Activated CD4-positive, CD25-positive, alpha-beta regulatory T cell treated with anti-CD3 and anti-CD28 coated beads, Interleukin-2, amount 50 U/mL, for 72 hours (primary cell): Measurements from ENCODE around the gene ACOX1.
"Not testable (repeated sequence)": the region's sequence is repeated elsewhere in the genome, so short reads cannot be mapped to it uniquely, and the experiment has no call there.

ENCODE experiments used
- DNase-seq: peaks from one replicate; pipeline ENCODE4 v3.0.0; 2021

Gene ACOX1

DNA sequence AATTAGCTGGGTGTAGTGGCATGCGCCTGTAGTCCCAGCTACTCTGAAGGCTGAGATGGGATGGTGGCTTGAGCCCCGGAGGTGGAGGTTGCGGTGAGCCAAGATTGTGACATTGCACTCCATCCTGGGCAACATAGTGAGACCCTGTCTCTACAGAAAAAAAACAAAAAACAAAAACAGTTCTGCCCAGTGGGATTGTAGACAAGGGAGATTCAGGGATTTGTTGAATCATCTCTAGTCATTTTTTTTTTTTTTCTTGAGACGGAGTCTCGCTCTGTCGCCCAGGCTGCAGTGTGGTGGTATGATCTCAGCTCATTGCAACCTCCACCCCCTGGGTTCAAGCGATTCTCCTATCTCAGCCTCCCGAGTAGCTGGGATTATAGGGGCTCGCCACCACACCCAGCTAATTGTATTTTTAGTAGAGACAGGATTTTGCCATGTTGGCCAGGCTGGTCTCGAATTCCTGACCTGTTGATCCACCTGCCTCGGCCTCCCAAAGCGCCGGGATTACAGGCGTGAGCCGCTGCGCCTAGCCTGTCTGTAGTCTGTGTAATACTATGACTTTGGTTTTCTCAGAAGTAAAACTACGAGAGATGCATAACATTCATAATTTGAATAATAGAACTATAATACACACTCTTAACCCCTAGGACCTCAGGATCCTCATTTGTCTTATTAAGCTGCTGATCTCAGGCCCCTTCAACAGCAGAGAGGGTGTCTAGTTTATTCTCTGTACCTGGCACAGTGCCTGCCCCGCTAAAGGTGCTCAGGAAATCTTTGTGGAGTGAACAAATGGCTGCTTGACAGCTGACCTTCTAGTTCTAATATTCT is 1.4 kb upstream of the ACOX1 start:
- DNase-seq = no peak

GRCh38 chr17:75979705-75980187 is 780 bp upstream of the ACOX1 start:
- DNase-seq = no peak

GRCh38 chr17:75976175-75976848 is 2.7 kb downstream of the ACOX1 start:
- DNase-seq = no peak

DNA sequence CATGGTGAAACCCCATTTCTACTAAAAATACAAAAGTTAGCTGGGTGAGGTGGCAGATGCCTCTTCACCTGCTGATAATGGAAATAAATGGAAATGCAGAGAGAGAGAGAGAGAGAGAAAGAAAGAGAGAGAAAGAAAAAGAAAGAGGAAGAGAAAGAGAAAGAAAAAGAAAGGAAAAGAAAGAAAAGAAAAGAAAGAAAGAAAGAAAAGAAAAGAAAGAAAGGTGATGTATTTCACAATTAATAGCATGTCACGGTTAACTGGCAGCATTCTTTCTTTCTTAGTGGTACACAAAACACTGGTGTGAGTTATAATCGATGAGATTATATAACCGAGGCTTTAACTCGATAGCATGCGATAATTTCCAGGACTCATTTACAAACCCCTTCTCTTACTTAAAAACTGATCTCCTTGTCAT is 3.2 kb downstream of the ACOX1 start:
- DNase-seq = no peak

DNA sequence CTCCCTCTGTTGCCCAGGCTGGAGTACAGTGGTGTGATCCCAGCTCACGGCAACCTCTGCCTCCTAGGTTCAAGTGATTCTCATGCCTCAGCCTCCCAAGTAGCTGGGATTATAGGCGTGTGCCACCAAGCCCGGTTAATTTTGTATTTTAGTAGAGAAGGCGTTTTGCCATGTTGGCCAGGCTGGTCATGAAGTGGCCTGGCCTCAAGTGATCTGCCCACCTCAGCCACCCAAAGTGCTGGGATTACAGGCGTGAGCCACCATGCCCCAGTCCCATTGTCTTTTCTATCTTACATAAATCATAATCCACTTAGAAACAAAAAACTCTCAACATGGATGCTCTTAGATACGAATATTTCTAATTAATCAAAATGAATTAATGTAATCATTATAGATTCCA is 3.8 kb downstream of the ACOX1 start:
- not testable (repeated sequence) for DNase-seq

DNA sequence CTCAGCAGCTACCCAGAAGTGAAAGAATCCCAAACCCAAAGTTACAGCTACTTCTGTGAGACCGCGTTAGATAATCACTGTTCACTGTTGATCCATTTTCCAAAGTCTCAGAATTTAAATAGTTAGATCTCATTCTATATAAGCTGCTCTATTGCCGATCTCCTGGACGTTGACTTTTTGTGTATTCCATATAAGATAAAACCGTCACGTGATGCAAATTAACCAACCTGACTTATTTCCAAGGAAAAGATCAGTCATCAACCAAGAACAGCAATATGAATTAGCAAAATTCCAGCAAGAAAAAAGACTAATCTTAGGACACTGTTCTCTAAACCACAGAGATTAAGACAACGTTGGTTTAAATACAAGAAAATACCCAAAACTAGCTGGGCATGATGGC is 8.3 kb downstream of the ACOX1 start:
- no peak for DNase-seq

DNA sequence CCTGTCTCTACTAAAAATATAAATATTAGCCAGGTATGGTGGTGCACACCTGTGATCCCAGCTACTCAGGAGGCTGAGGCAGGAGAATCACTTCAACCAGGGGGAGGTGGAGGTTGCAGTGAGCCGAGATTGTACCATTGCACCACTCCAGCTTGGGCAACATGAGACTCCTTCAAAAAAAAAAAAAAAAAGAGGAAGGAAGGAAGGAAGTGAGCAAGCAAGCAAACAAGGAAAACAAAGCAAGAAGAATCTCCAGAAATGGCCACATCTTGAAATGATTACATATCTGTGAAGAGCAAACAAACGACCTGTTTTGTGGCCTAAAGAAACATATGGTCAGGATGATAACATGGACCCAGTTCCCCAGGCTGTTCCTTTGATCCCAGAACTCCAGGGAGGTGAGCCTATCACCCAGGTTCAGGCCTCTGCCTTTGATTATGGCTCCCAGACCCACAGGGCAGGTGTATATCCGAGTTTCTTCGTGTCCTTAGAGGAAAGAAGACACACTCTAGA is 8.9 kb downstream of the ACOX1 start:
- DNase-seq = no peak

DNA sequence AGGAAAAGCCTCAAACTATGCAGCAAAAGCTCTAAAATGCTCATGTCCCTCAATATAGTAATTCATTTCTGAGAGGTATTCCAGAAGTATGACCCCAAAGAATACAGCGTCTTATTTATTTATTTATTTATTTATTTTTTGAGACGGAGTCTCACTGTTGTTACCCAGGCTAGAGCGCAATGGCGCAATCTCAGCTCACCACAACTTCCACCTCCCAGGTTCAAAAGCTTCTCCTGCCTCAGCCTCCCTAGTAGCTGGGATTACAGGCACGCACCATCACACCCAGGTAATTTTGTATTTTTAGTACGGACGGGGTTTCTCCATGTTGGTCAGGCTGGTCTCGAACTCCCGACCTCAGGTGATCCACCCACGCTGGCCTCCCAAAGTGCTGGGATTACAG is 9.9 kb downstream of the ACOX1 start:
- not testable (repeated sequence) for DNase-seq

GRCh38 chr17:75965468-75965867 is 13.5 kb downstream of the ACOX1 start:
- DNase-seq = no peak

GRCh38 chr17:75959839-75960511 is 19.0 kb downstream of the ACOX1 start:
- no peak for DNase-seq

DNA sequence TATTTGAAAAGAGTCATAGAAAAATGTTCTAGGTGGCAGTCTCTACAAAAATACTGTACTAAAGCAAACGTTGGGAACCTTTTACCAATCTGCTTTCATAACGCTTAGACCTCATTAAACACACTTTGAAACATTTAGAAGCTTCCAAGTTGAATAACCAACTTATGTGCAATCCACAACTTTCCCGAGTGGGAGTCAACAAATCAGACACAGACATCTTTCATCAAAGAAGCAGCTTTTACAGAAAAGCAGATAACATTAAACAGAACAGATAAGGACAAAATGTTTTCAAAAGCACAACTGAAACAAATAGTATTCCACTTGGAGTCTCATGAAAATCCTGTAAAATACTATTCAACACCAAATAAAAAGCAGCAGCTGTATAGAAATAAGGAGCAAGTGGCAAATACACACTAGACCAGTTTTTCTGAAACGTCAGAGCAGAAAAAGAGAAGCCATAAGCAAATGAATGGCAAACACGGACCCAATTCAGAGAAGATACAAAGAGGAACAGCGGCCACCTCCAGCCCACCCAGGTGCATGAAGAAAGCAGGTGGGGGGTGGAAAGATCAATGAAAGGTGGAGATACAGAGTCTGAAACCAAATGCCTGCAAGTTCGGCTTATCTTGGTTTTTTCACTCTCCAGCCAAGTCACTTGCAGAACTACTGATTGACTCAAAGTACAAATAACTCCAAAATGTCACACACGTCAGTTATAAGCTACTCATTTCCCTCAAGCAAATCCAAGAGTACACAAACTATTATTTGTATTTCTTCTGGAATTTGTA is 19.7 kb downstream of the ACOX1 start:
- no peak for DNase-seq

GRCh38 chr17:75950855-75951554 is 28.0 kb downstream of the ACOX1 start:
- no peak for DNase-seq

- no peak for DNase-seq
Measured at GRCh38 chr17:75950421-75950820, 28.5 kb downstream of the ACOX1 start.

DNA sequence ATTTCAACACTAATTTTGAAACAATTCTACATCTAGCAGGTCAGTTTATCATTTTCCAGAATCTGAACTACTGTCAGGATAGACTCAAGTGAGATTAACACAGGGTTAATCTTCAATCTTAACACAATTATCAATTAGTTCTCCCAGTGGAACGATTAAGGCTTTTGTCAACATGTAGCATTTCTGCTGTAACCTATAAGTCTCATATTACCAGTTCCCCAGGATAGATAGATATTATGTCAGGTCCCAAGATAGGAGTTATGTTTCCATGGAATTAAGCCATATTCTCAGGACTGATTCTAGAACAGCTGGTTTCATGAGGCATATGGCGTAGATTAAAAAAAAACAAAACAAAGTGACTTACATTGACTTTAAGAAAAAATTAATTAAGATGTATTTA is 33.8 kb downstream of the ACOX1 start:
- no peak for DNase-seq

GRCh38 chr17:75943491-75943890 is 35.5 kb downstream of the ACOX1 start:
- DNase-seq = no peak

GRCh38 chr17:75942473-75942872 is 36.5 kb downstream of the ACOX1 start:
- no peak for DNase-seq

DNA sequence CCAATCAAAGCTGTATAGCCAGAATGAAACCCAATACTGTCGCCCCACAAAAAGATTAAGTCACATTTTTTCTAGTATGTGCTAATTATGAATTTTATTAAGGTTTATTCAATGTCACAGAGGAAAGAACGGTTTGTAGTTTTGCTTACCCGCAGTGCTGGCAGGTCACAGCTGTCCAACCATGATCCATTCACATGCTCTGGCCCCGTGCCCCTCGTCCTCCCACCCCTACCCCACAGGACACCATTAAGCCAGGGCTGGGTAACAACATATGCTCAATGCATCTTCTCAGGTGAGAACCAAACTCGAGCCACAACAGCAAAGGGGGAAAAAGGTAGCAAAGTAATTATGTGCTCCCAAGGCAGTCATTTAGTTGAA is 37.5 kb downstream of the ACOX1 start:
- no peak for DNase-seq

DNA sequence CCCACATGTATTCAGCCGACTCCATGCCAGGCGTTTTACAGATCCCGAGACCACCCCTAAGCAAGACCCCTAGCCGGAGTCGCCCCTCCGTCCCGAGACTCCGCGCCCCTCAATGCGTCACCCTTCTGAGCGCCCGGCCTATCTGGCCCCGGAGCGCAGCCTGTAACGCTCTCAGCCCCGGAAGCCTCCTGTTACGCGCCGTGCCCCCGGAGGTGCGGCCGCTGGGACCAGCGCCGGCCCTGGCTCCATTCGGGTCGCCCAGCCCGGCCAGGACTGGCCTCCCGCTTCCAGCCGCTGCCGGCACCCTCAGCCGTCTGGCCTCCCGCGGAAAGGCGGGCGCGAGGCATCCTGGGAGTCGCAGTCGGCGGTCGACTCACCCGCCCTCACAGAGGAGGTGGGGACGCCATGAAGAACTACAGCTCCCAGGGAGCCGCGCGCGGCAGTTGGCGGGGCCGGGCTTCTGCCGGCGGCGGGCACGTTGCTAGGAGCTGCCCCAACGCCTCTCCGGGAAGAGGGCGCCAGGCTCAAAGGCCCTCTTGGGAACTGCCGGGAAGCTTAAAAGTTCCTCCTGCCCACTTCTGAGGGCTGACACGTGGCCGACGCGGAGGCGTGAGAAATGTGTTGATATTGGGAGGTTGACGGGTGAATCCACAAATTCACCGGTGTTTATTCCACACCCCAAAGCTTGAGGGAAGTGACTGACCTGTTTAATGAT is 38.1 kb downstream of the ACOX1 start, which contains the start of gene FBF1:
Gene FBF1, minus strand, starts transcription at position 316 of the 715 bp plus-strand sequence. CDS start 2,893 bp downstream, outside the sequence.
- peak; percentile 86 for DNase-seq

- DNase-seq = no peak
Measured at GRCh38 chr17:75937652-75938051, 41.3 kb downstream of the ACOX1 start.

DNA sequence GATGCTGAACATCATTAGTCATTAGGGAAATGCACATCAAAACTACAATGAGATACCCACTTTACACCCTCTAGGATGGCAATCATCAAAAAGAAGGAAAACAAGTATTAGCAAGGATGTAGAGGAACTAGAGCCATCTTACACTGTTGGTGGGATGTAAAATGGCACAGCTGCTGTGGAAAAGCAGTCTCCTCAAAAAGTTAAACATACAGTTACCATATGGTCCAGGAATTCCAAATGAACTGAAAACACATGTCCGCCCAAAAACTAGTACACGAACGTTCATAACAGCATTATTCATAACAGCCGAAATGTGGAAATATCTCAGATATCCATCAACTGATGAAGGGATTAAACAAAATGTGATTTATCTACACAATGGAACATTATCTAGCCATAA is 45.2 kb downstream of the ACOX1 start:
- no peak for DNase-seq

DNA sequence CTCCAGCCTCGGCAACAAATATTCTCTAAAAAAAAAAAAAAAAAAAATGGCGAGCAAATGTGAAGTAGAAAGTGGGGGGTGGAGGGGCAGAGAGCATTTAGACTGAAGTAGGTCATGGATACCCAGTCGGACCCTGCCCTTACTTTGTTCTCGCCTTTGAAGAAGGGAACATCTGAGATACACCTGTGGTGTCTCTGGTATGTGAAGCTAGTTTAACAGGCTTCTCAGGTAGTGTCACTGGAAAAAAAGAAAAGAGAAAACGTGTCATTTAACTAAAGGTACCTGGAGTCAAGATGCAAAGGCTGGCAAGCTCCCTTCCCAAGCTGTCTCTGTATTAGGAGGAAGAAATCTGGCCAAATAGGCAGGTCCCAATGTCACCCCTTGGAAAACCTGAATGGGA is 46.1 kb downstream of the ACOX1 start:
- DNase-seq = no peak
